Body of pancreas (tissue), 4 donors: ENCODE results near the gene CLPX.

Source experiments
- POLR2A ChIP-seq, 3 donors: fragments of 450-650 bp; IDR thresholded peaks; one replicate each; pipeline ENCODE4 v1.6.1; 2016; ENCODE audit warnings: antibody characterized with exemption in 3 of 3, mild to moderate bottlenecking in 2 of 3
- TF ChIP-seq, protein P1 (sequence below), 7 experiments: fragments of 450-650 bp in 4 of 7; fragments of 200-600 bp in 3 of 7; sonication (generic) in 3 of 7; IDR thresholded peaks; one replicate each; pipeline ENCODE4 v1.5.1; 2016 to 2019; ENCODE audit warnings: antibody characterized with exemption in 7 of 7

DNA sequence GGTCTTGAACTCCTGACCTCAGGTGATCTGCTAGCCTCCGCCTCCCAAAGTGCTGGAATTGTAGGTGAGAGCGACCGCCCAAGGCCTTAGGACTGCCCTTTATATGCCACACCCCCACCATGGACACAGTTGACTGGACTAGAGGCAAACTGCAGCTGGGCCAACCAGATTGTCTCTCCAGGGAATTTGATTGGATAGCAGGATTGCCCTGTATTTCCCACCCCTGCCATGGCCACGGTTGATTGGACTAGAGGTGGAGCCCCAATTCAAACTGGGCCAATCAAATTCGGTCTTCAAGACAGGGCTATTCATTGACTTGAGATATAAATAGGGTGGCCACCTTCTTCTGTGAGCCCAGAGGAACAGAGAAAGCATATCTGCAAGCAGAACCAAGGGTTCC is 6.9 kb upstream of the CLPX start:
- TF ChIP-seq, protein P1, sequence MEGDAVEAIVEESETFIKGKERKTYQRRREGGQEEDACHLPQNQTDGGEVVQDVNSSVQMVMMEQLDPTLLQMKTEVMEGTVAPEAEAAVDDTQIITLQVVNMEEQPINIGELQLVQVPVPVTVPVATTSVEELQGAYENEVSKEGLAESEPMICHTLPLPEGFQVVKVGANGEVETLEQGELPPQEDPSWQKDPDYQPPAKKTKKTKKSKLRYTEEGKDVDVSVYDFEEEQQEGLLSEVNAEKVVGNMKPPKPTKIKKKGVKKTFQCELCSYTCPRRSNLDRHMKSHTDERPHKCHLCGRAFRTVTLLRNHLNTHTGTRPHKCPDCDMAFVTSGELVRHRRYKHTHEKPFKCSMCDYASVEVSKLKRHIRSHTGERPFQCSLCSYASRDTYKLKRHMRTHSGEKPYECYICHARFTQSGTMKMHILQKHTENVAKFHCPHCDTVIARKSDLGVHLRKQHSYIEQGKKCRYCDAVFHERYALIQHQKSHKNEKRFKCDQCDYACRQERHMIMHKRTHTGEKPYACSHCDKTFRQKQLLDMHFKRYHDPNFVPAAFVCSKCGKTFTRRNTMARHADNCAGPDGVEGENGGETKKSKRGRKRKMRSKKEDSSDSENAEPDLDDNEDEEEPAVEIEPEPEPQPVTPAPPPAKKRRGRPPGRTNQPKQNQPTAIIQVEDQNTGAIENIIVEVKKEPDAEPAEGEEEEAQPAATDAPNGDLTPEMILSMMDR (IDR thresholded peaks at IDR 0.05) = no peak
- TF ChIP-seq POLR2A (IDR thresholded peaks at IDR 0.05) = no peak
